Measurements from ENCODE around the gene FAM72C.
"Not testable (repeated sequence)": the region's sequence is repeated elsewhere in the genome, so short reads cannot be mapped to it uniquely, and the experiment has no call there.

Gene FAM72C

DNA sequence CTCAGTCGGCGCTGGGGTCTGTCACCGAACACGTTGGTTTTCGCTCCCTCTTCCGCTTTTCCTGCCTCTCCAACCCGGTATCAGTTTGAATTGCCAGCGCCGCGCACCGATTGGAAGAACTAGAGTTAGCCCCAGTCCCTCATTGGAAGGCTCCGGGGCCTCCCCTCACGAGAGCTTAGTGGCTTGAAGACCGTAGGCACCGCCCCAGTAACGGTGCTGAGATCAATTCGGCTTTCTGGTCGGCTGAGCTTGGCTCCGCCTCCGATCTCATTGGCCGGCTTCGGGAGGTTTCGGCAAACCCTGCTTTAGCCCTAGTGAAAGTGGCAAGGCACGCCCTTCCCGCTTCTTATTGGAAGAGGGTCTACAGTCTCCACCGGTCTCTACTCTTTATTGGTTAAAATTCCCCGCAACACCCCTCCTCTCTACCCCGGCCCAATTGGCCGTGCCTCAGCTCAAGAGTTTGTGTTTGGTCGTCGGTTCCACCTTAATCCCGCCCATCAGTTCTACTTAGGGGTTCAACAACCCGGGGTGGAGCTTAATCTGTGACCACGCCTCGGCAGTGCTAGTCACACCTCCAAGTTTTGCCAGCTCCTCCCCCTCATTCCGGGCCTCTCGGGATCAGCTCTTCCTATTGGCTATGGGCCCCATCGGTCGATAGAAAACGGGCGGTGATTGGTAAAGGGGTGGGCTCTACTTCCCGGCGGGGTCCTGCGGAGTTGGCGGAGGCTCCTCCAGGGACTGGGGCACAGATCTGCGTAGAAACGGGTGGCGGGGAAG, at the start of gene FAM72C:
TSS of gene FAM72C (minus strand) at position 63 of the 777 bp plus-strand sequence. CDS start 845 bp downstream, outside the sequence.
- H3K36me3 ChIP-seq (ENCODE audit: insufficient read depth, low read length); H3K9me3 ChIP-seq (ENCODE audit: low read depth, low read length); H3K27ac ChIP-seq: not testable (repeated sequence)

GRCh38 chr1:144020001-144020738, 48.4 kb upstream of the FAM72C start:
- H3K27ac ChIP-seq; DNase-seq (ENCODE audit: low read depth, low spot score); H3K9ac ChIP-seq (ENCODE audit: insufficient read length); H3K9me3 ChIP-seq (ENCODE audit: low read depth, low read length); H3K4me3 ChIP-seq; H3K36me3 ChIP-seq (ENCODE audit: insufficient read depth, low read length): not testable (repeated sequence)

More for the DNA sequence above, at the start of gene FAM72C:
- not testable (repeated sequence) for DNase-seq (ENCODE audit: low read depth, low spot score); H3K4me3 ChIP-seq; H3K9ac ChIP-seq (ENCODE audit: insufficient read length)

DNA sequence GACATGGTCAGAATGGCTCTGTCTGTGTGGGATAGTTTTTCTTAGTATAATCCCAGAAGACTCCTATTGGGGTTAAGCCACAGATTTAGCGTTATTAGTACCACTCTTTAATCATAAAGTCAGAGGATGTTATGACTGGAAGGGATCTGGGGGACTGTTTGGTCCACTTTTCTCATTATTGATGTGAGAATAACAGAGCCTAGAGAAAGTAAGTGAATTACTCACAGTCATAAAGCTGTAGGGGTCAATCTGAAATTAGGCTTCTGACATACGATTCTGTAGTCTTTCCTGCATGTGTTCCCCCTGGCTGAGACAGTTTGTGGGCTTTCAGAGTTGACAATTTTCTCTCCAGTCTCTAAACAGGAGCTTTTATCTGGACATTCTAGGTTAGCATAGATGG, 47.3 kb upstream of the FAM72C start:
- not testable (repeated sequence) for H3K36me3 ChIP-seq (ENCODE audit: insufficient read depth, low read length); H3K4me3 ChIP-seq; H3K27ac ChIP-seq; H3K9ac ChIP-seq (ENCODE audit: insufficient read length); DNase-seq (ENCODE audit: low read depth, low spot score); H3K9me3 ChIP-seq (ENCODE audit: low read depth, low read length)

GRCh38 chr1:144015180-144015966, 43.6 kb upstream of the FAM72C start:
- not testable (repeated sequence) for H3K9me3 ChIP-seq (ENCODE audit: low read depth, low read length); H3K4me3 ChIP-seq; H3K9ac ChIP-seq (ENCODE audit: insufficient read length); H3K36me3 ChIP-seq (ENCODE audit: insufficient read depth, low read length); DNase-seq (ENCODE audit: low read depth, low spot score); H3K27ac ChIP-seq

DNA sequence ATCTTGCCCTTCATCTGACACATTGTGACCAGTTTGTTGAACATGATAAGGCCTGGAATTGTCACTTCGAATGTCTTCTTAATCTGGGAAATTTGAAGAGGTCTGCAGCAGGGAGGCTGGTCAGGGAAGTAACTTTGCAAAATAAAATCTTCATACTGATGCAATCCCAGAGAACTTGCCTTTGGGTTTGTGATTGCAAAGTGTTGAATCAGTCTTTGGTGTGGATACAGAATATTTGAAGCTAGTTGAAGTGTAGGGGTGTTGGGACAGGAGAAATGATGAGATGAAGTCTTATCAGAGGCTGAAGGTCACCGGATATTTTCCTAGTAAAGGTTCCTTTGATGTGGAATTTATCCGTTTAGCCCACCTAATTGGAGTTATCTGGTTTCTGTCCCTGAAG, 42.7 kb upstream of the FAM72C start:
- H3K27ac ChIP-seq; H3K9ac ChIP-seq (ENCODE audit: insufficient read length); DNase-seq (ENCODE audit: low read depth, low spot score); H3K4me3 ChIP-seq; H3K36me3 ChIP-seq (ENCODE audit: insufficient read depth, low read length); H3K9me3 ChIP-seq (ENCODE audit: low read depth, low read length): not testable (repeated sequence)

DNA sequence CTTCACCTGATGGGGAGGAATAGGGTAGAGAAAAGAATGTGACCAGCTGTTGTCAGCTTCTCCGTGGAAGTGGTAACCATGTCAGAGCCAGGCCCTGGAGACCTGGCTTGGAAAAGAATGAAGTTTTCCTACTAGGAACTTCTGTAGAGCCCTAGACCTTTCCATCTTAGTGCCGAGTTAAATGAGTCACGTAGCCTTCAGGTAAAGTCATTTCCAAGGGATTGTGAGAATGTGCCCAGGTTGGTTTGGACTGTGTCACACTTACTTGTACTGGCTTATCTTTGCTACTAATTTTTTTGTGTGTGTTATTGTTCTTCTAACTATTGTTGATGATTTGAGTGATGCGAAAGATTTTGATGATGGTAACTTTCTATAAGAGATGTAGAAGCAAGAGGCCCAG, 42.3 kb upstream of the FAM72C start:
- not testable (repeated sequence) for H3K9me3 ChIP-seq (ENCODE audit: low read depth, low read length); H3K27ac ChIP-seq; DNase-seq (ENCODE audit: low read depth, low spot score); H3K36me3 ChIP-seq (ENCODE audit: insufficient read depth, low read length); H3K4me3 ChIP-seq; H3K9ac ChIP-seq (ENCODE audit: insufficient read length)

DNA sequence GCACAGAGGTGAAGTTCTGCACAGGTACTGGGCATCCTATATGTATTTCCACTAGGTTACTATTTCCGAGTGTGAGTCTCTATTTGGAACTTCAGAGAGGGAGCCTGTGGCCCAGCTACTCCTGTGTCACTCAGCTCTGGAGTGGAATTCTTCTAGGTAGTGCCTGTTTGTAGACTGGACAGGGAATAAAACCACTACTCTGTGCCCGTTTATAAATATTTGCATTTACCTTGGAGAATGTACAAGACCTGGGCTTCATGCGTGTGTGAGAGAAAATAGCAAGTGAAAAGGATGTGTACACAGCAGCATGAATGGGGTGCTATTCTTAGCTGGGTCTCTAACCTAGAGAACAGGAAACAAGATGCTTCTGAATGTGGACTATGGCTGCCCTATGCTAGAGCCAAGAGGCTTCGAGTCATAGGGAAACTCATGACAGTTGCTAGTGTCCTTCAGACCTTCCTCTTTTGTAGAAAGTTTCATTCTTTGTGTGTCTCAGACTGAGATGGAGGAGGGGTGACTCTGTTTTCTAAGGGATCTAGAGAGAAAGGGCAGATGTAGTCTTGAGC, 40.5 kb upstream of the FAM72C start:
- not testable (repeated sequence) for H3K9me3 ChIP-seq (ENCODE audit: low read depth, low read length); DNase-seq (ENCODE audit: low read depth, low spot score); H3K9ac ChIP-seq (ENCODE audit: insufficient read length); H3K36me3 ChIP-seq (ENCODE audit: insufficient read depth, low read length); H3K27ac ChIP-seq; H3K4me3 ChIP-seq

- not testable (repeated sequence) for H3K9ac ChIP-seq (ENCODE audit: insufficient read length); DNase-seq (ENCODE audit: low read depth, low spot score); H3K27ac ChIP-seq; H3K9me3 ChIP-seq (ENCODE audit: low read depth, low read length); H3K36me3 ChIP-seq (ENCODE audit: insufficient read depth, low read length); H3K4me3 ChIP-seq
Observed at GRCh38 chr1:144009410-144009809, 37.6 kb upstream of the FAM72C start.

DNA sequence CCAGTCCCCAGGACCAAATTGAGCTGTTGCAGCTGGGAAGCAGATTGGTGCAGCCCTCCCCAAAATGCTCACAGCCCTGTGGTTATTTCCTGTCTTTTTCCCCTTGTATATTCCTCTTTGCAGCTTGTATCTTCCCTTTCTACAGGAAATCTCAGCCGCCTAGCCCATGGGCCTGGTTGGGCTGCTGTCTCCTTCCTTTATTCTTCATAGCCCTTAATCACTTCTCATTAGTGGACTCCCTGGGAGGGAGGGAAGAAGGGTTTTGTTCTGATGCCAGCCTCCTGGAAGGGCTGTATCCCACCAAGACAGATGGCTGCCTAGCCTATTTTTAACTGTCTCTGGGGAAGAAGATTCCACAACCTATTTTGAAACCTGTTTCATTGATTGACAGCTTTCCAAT, 32.5 kb upstream of the FAM72C start:
- not testable (repeated sequence) for H3K9me3 ChIP-seq (ENCODE audit: low read depth, low read length); H3K36me3 ChIP-seq (ENCODE audit: insufficient read depth, low read length); H3K9ac ChIP-seq (ENCODE audit: insufficient read length); DNase-seq (ENCODE audit: low read depth, low spot score); H3K4me3 ChIP-seq; H3K27ac ChIP-seq

- not testable (repeated sequence) for H3K9ac ChIP-seq (ENCODE audit: insufficient read length); H3K36me3 ChIP-seq (ENCODE audit: insufficient read depth, low read length); H3K9me3 ChIP-seq (ENCODE audit: low read depth, low read length); H3K27ac ChIP-seq; DNase-seq (ENCODE audit: low read depth, low spot score); H3K4me3 ChIP-seq
Observed at GRCh38 chr1:144003306-144004029, 31.7 kb upstream of the FAM72C start.

- not testable (repeated sequence) for H3K4me3 ChIP-seq; H3K27ac ChIP-seq; H3K9ac ChIP-seq (ENCODE audit: insufficient read length); DNase-seq (ENCODE audit: low read depth, low spot score); H3K9me3 ChIP-seq (ENCODE audit: low read depth, low read length); H3K36me3 ChIP-seq (ENCODE audit: insufficient read depth, low read length)
Observed at GRCh38 chr1:144002141-144002881, 30.5 kb upstream of the FAM72C start.

DNA sequence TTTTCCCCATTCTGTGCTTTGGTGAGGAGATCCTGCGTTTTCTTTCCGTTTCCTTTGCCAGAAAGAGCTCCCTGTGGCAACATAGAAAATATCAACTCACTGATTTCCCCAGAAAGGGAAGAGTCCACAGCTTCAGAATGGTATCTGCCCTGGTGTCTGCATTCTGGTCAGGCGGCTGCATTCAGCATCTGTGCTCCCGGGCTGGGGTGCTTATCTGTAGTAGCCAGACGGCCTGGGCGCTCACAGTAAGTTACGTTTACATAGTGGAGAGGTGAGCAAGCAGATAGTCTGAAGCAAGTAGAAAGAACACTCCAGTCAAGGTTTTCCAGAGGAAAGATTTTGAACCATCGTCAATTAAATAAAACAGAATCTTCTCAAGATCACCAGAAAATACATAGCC, 29.3 kb upstream of the FAM72C start:
- H3K4me3 ChIP-seq; DNase-seq (ENCODE audit: low read depth, low spot score); H3K27ac ChIP-seq; H3K36me3 ChIP-seq (ENCODE audit: insufficient read depth, low read length); H3K9me3 ChIP-seq (ENCODE audit: low read depth, low read length); H3K9ac ChIP-seq (ENCODE audit: insufficient read length): not testable (repeated sequence)

DNA sequence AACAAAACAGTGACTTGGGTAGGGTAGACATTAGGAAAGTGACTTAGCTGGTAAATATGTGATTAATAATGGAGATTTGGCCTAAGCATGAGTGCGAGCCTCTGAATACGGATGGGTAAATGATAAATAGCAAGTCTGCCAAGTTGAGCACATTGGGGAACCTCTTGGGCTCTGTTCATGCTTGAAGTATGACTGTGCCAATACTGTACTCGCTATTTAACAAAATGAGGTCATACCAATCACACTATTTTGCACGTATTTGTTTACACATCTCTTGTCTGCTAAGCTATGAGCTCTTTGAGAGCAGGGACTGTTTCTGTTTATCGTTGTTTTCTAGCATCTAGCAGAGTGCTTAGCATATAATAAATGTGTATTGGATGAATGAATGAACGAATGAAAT, 24.2 kb upstream of the FAM72C start:
- H3K9ac ChIP-seq (ENCODE audit: insufficient read length); H3K27ac ChIP-seq; H3K4me3 ChIP-seq; H3K36me3 ChIP-seq (ENCODE audit: insufficient read depth, low read length); DNase-seq (ENCODE audit: low read depth, low spot score); H3K9me3 ChIP-seq (ENCODE audit: low read depth, low read length): not testable (repeated sequence)

Measured in SK-N-MC (cell line).